Measurements from ENCODE around the gene NCBP2L.

The NCBP2L gene

DNA sequence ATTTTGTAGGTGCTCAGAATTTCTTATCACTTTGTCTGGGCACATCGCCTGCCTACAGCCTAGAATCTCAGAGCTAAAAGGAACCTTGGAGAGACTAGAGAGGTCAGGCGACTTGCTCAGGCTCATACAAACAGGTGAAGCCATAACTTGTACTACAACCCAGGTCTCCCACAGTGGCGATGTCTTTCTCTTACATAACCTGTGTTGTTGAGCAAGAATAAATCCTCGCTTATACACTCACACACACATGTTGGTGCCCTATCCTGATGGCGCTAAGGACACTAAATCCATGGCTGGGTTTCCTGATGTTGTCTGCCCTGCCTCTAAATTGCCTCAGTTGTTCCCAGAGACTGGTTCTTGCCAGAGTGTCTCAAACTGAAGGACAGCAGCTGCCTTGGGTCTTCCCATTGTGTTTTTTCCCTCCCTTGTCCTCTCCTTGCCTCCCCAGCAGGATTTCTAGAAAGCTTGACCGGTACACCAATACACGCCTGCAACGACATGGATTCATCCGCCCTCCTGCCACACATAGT is 3.6 kb upstream of the NCBP2L start:
- TF ChIP-seq YY1 (IDR thresholded peaks at IDR 0.05; ENCODE audit: low read depth) (no peak), CEBPB (IDR thresholded peaks at IDR 0.05) (no peak), REST (IDR thresholded peaks at IDR 0.05; ENCODE audit: low read depth) (no peak), MAX (IDR thresholded peaks at IDR 0.05) (no peak), USF1 (IDR thresholded peaks at IDR 0.05) (no peak), FOXM1 (IDR thresholded peaks at IDR 0.05; ENCODE audit: borderline replicate concordance, low read depth) (no peak), RAD21 (IDR thresholded peaks at IDR 0.05; ENCODE audit: low read depth) (no peak)

GRCh38 chrX:107775000-107775733 is 2.4 kb upstream of the NCBP2L start:
- TF ChIP-seq TEAD4 (IDR thresholded peaks at IDR 0.05) = no peak
- TF ChIP-seq YY1 (IDR thresholded peaks at IDR 0.05; ENCODE audit: low read depth) = no peak
- TF ChIP-seq FOXM1 (IDR thresholded peaks at IDR 0.05; ENCODE audit: borderline replicate concordance, low read depth) = no peak
- no peak for TF ChIP-seq ZBTB7A (IDR thresholded peaks at IDR 0.05; ENCODE audit: low read depth)
- TF ChIP-seq EGR1 (IDR thresholded peaks at IDR 0.05) = no peak
- no peak for TF ChIP-seq RAD21 (IDR thresholded peaks at IDR 0.05; ENCODE audit: low read depth)
- no peak for TF ChIP-seq EP300 (IDR thresholded peaks at IDR 0.05; ENCODE audit: borderline replicate concordance)
- no peak for TF ChIP-seq NFIC (IDR thresholded peaks at IDR 0.05)
- no peak for TF ChIP-seq MAX (IDR thresholded peaks at IDR 0.05)
- TF ChIP-seq CREB1 (IDR thresholded peaks at IDR 0.05; ENCODE audit: low read depth) = no peak
- no peak for TF ChIP-seq TCF12 (IDR thresholded peaks at IDR 0.05; ENCODE audit: low read depth)
- no peak for TF ChIP-seq REST (IDR thresholded peaks at IDR 0.05; ENCODE audit: low read depth)
- no peak for TF ChIP-seq CEBPB (IDR thresholded peaks at IDR 0.05)
- no peak for TF ChIP-seq USF1 (IDR thresholded peaks at IDR 0.05)
- no peak for TF ChIP-seq TAF1 (IDR thresholded peaks at IDR 0.05; ENCODE audit: low read depth)

GRCh38 chrX:107775734-107776511 is 1.6 kb upstream of the NCBP2L start, which contains the start of gene TSC22D3:
Gene TSC22D3, minus strand, starts transcription at chrX:107775787. Its CDS starts 368 bp downstream, at chrX:107775419.
- TF ChIP-seq RAD21 (IDR thresholded peaks at IDR 0.05; ENCODE audit: low read depth) (peak; percentile 23; the same call in 1 of the 2 replicates), ZBTB7A (IDR thresholded peaks at IDR 0.05; ENCODE audit: low read depth) (no peak), EP300 (IDR thresholded peaks at IDR 0.05; ENCODE audit: borderline replicate concordance) (no peak)

- TF ChIP-seq RAD21 (IDR thresholded peaks at IDR 0.05; ENCODE audit: low read depth) (peak; percentile 79), MAX (IDR thresholded peaks at IDR 0.05) (no peak), EGR1 (IDR thresholded peaks at IDR 0.05) (peak; percentile 76)
Observed at GRCh38 chrX:107776649-107777535, 641 bp upstream of the NCBP2L start.

DNA sequence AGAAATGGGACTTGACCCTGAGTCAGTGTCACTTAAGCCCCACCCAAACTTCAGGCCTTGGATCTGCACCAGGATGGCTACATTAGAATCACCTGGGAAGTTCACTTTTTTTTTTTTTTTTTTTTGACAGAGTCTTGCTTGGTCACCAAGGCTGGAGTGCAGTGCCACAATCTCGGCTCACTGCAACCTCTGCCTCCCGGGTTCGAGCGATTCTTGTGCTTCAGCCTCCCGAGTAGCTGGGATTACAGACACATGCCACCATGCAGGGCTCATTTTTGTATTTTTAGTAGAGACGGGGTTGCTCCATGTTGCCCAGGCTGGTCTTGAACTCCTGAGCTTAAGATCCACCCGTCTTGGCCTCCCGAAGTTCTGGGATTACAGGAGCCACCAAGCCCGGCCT is 3.0 kb downstream of the NCBP2L start:
- TF ChIP-seq YY1 (IDR thresholded peaks at IDR 0.05; ENCODE audit: low read depth) = no peak
- no peak for TF ChIP-seq CREB1 (IDR thresholded peaks at IDR 0.05; ENCODE audit: low read depth)
- no peak for TF ChIP-seq REST (IDR thresholded peaks at IDR 0.05; ENCODE audit: low read depth)
- no peak for TF ChIP-seq TAF1 (IDR thresholded peaks at IDR 0.05; ENCODE audit: low read depth)
- TF ChIP-seq FOXM1 (IDR thresholded peaks at IDR 0.05; ENCODE audit: borderline replicate concordance, low read depth) = no peak
- no peak for TF ChIP-seq ZBTB7A (IDR thresholded peaks at IDR 0.05; ENCODE audit: low read depth)
- TF ChIP-seq MAX (IDR thresholded peaks at IDR 0.05) = no peak
- TF ChIP-seq TCF12 (IDR thresholded peaks at IDR 0.05; ENCODE audit: low read depth) = no peak
- no peak for TF ChIP-seq RAD21 (IDR thresholded peaks at IDR 0.05; ENCODE audit: low read depth)
